Breast epithelium (tissue), 3 donors: Measurements from ENCODE around the gene MDGA2.

Experiments used
- POLR2A ChIP-seq: fragments of 450-650 bp; IDR thresholded peaks from one replicate; pipeline ENCODE4 v1.6.1; 2016; ENCODE audit warnings: antibody characterized with exemption, mild to moderate bottlenecking, moderate library complexity
- TF ChIP-seq, protein P1 (sequence below), 3 donors: fragments of 450-650 bp; IDR thresholded peaks; one replicate each; pipeline ENCODE4 v1.5.1; 2016 to 2017; ENCODE audit warnings: antibody characterized with exemption in 3 of 3, mild to moderate bottlenecking in 3 of 3, moderate library complexity in 3 of 3

GRCh38 chr14:47411523-47411922, 263.9 kb downstream of the MDGA2 start:
- TF ChIP-seq, protein P1, sequence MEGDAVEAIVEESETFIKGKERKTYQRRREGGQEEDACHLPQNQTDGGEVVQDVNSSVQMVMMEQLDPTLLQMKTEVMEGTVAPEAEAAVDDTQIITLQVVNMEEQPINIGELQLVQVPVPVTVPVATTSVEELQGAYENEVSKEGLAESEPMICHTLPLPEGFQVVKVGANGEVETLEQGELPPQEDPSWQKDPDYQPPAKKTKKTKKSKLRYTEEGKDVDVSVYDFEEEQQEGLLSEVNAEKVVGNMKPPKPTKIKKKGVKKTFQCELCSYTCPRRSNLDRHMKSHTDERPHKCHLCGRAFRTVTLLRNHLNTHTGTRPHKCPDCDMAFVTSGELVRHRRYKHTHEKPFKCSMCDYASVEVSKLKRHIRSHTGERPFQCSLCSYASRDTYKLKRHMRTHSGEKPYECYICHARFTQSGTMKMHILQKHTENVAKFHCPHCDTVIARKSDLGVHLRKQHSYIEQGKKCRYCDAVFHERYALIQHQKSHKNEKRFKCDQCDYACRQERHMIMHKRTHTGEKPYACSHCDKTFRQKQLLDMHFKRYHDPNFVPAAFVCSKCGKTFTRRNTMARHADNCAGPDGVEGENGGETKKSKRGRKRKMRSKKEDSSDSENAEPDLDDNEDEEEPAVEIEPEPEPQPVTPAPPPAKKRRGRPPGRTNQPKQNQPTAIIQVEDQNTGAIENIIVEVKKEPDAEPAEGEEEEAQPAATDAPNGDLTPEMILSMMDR (IDR thresholded peaks at IDR 0.05) = no peak
- TF ChIP-seq POLR2A = no peak
